Amniotic stem cell (primary cell): ENCODE results near the gene IZUMO4.

Experiments used
- DNase-seq: peaks from one replicate; lab custom pipeline; 2025; lab: John Stamatoyannopoulos, UW

Gene IZUMO4

GRCh38 chr19:2148482-2149135 is 51.9 kb downstream of the IZUMO4 start:
- no peak for DNase-seq
